Measurements from ENCODE around the gene C1QTNF5. TPM values are rescaled to one million over a fixed set of nuclear protein-coding genes. Genes with fewer than 3 reads are reported as not detected.

The C1QTNF5 gene
- total and polyA plus RNA-seq, 2 of the 8 experiments (the other 6 are each of a cell fraction or from before 2014, with no cell fraction given) = 2.2 to 2.7 TPM

GRCh38 chr11:119307974-119308373 is 32.7 kb downstream of the C1QTNF5 start (continued):
- TF ChIP-seq EZH2 (IDR thresholded peaks at IDR 0.05; ENCODE audit: low read depth, low read length, severe bottlenecking) = no peak

All from H1 (cell line).